B cell (primary cell): Measurements from ENCODE around the gene TNFRSF19.

Source experiments
- CTCF ChIP-seq: fragments of 200-600 bp; IDR thresholded peaks from one replicate; pipeline ENCODE4 v1.8.0; 2022; ENCODE audit warnings: antibody characterized with exemption, mild to moderate bottlenecking
- EZH2 ChIP-seq: IDR thresholded peaks from 2 replicates; pipeline ENCODE4 v1.6.1; 2012; ENCODE audit warnings: borderline replicate concordance, low read depth, mild to moderate bottlenecking, moderate library complexity, low read length; ENCODE audit not compliant: insufficient read depth, poor library complexity, severe bottlenecking

- no peak for TF ChIP-seq CTCF
- TF ChIP-seq EZH2: no peak
These were observed 18.5 kb downstream of the TNFRSF19 start for GRCh38 chr13:23588666-23589065.
